ENCODE measurements around the gene FANCE.

Gene FANCE

DNA sequence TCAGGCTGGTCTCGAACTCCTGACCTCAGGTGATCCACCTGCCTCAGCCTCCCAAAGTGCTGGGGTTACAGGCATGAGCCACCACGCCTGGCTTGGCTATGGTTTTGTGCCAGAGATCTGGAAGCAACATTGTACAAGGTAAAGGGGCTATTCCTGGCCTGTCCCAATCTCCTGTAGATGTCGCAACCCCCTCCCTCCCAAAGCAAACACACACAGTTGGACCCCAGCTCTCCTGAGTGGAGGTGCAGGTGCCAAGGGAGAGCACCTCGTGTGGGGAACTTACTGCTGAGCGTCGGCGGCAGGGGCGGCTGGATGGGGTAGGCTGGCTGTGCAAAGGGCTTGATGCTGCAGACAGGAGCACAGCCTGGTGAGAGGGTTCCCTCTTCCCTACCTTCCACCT, 24.9 kb downstream of the FANCE start:
- intact Hi-C loops (cut with DNase I): no loop called here

DNA sequence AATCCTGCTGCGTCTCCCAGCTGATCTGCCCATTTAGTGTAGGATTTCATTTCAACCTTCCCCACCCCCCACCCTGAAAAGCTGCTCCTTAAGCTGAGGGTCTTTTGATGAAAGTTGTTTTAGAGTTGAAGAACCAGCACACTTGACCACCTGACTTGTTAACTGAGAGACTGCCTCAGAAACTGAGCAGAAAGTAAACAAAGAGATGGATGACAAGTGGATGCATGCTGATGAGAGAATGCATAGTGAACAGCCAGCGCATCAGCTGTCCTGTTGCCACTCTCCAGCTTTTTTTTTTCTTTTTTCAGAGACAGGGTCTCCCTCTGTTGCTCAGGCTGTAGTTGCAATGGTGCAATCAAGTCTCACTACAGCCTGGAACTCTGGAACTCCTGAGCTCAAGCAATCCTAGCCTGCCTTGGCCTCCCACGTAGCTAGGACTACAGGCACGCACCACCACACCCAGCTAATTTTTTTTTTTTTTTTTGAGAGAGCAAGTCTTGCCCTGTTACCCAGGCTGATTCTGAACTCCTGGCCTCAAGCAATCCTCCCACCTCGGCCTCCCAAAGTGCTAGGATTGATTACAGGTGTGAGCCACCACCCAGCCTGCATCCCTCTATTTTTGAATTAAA, 25.5 kb downstream of the FANCE start:
- DNase-seq: no peak
- intact Hi-C loops (cut with DNase I): no loop called here

More for the DNA sequence above, 24.9 kb downstream of the FANCE start:
- DNase-seq: no peak

GRCh38 chr6:35478259-35478658, 26.1 kb downstream of the FANCE start:
- intact Hi-C loops (cut with DNase I): no loop called here
- no peak for DNase-seq

DNA sequence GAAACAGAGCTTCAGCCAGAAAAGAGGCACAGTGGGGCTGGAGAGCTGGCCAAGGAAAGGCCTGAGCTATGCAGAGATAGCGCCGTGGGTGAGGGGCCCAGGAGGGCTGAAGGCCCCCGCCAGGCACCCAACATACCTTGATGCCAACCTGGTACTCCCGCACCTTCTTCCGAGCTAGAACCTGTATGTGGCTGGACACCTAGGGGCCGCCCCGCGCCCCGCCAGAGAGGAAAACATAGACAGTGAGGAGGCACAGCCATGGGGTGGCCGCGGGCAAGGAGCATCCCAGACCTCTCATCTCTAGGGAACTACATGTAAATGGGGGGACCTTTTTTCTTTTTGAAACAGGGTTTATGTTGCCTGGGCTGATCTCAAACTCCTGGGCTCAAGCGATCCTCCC, 28.0 kb downstream of the FANCE start:
- no peak for DNase-seq
- intact Hi-C loops (cut with DNase I): no loop called here

- intact Hi-C loops (cut with DNase I): no loop called here
- DNase-seq: no peak
Measured at GRCh38 chr6:35481226-35481625, 29.1 kb downstream of the FANCE start.

DNA sequence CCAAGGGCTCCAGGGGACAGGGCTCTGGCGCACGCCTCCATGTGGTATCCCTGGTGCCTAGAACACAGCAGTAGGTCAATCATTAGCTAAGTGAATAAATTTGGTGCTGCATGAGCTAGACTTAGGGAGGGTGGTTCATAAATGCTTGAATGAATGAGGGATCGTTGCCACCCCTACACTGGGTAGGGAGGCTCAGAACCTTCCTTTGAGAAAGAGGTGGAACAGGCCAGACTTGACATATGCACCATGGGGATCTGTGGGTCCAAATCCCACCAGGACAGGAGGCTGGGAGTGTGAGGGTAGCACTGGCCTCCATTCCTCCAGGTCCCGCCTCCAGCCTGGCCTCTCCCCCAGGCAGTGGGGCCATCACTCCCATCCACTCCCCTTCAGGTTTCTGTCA, 30.9 kb downstream of the FANCE start:
- no peak for DNase-seq
- intact Hi-C loops (cut with DNase I): no loop called here

DNA sequence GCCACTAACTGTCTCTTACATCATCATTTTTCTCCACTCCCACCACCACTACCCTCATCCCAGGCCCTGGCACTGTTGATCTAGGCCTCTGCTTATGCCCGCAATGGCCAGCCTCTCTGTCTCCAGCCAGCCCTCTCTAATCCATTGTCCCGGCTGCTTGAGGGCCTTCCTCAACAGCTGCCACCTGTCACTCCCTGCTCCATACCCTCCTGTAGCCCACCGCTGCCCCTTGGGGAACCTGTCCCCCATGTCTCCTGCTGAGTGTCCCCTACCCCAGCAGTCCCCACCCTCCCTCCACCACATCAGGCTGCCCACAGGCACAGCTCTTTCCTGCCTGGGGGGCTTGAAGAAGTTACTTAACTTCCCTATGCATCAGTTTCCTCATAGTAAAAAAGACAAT, 31.4 kb downstream of the FANCE start:
- intact Hi-C loops (cut with DNase I): no loop called here

GRCh38 chr6:35483893-35484645, 31.9 kb downstream of the FANCE start:
- no peak for DNase-seq
- intact Hi-C loops (cut with DNase I): no loop called here

More for the DNA sequence above, 31.4 kb downstream of the FANCE start:
- DNase-seq: no peak

- no peak for DNase-seq
- intact Hi-C loops (cut with DNase I): no loop called here
Measured at GRCh38 chr6:35484921-35485392, 32.8 kb downstream of the FANCE start.

DNA sequence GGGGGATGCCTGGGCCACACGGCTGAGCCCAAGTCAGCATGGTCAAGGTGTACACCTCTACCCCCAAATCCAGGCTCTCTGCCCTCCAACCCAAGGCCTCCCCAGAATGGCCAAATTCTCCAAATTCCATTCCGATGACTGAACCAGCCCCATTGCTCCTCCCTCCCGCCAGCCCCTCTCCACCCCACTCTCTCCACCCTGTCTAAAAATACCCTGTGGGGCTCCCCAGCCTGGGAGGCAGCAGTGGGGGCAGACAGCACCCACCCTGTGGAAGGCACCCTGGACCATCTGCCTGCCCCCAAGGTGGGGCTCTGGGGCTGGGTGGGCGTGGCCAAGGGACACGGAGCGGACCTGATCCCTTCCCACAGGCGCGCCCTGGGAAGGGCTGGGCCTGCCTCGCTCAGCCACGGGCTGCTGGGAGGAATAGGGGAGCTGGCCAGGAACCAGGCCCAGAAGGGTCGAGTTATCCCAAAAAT, 33.3 kb downstream of the FANCE start:
- intact Hi-C loops (cut with DNase I): no loop called here
- DNase-seq: no peak

DNA sequence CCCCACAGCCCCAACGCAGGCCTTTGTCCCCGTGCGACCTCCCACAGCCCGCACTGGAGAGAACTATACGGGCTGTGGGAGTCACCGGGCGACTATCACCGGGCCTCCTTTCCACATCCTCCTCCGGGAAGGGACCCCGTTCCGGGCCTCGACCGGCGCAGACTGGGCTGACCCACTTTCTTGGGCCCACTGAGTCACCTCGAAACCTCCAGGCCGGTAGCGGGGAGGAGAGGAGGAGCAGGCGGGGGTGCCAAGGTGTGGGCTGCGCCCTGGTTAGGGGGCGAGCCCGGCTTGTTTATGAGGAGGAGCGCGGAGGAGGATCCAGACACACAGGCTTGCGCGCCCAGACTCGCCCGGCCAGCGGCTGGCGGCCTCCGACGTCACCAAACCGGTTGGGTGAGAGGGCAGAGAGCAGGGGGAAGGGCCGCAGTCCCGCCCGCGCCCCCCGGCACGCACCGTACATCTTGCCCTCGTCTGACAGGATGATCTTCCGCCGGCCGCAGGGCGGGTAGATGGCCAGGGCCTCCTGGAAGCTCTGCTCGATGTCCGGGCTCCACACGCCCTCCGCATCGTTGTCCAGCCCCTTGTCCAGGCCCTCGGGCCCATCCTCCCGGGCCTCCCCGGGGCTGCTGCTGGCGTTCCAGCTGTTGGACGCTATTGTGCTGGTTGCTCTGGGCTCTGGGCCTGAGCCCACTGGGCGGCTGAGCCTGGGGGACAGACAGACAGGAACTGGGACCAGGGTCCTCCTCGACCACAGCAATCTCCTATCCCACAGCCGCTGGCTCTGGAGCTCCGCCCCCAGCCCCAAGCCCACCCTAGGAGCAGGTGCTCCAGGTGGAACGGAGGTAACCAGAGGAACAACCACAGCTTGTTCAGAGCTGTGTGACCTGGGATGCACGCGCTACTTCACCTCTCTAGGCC, 34.1 kb downstream of the FANCE start:
- no peak for DNase-seq
- intact Hi-C loops (cut with DNase I): no loop called here

GRCh38 chr6:35487658-35488516, 35.7 kb downstream of the FANCE start:
- DNase-seq: no peak
- intact Hi-C loops (cut with DNase I): no loop called here

GRCh38 chr6:35488517-35488862, 36.4 kb downstream of the FANCE start:
- intact Hi-C loops (cut with DNase I): no loop called here
- DNase-seq: no peak

- intact Hi-C loops (cut with DNase I): no loop called here
- no peak for DNase-seq
Measured at GRCh38 chr6:35489066-35489465, 36.9 kb downstream of the FANCE start.

- peak in 35 of 42 donors; percentile 25 to 74 (median 46) for DNase-seq
- intact Hi-C loops (cut with DNase I): no loop called here
Measured at GRCh38 chr6:35489995-35490791, 38.1 kb downstream of the FANCE start.

- DNase-seq: no peak
- intact Hi-C loops (cut with DNase I): no loop called here
Measured at GRCh38 chr6:35490821-35491557, 38.9 kb downstream of the FANCE start.

DNA sequence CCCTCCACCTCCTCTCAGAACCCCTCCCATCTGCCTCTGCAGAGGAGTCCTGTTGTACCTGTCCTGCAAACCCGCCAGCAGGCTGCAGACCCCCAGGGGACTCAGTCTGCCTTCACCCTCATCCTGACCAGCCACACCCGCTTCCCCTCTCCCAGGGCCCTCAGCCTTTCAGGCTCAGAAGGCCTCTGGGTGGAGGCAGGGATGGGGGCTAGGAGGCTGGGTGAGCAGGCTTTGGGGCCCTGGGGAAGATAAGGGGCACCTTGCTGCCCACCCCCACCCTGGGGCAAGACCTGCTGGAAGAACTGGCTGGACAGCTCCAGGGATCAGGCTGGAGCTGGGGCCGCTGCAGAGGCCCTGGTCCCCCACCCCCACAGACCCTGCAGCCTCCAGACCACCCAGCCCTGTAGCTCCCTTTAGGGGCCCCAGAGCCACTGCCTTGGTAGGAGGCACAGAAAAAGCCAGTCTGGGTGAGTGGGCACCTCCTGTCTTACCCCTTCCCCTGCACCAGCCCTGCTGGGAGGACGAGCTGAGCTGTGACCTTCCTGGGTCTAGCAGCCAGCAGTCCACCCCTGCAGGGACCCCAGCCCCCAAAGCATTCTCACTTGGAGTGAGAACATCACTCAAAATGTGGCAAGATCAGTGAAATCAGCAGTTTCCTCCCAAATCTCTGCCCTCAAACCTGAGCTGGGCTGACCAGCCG, 39.6 kb downstream of the FANCE start:
- intact Hi-C loops (cut with DNase I): no loop called here
- DNase-seq: no peak
